GM12872 (cell line): ENCODE measurements around the gene RNF182.

Experiments used
- CTCF ChIP-seq: IDR thresholded peaks from 3 replicates; pipeline ENCODE4 v1.5.1; 2011; ENCODE audit warnings: low read depth, mild to moderate bottlenecking, low read length, moderate library complexity; ENCODE audit not compliant: insufficient read depth

RNF182 gene

GRCh38 chr6:13979284-13980171 is 54.8 kb downstream of the RNF182 start:
- TF ChIP-seq CTCF = no peak

GRCh38 chr6:13980534-13980933 is 55.8 kb downstream of the RNF182 start:
- no peak for TF ChIP-seq CTCF

GRCh38 chr6:13985663-13986325 is 61.0 kb downstream of the RNF182 start:
- TF ChIP-seq CTCF = no peak

GRCh38 chr6:13986700-13987399 is 62.1 kb downstream of the RNF182 start:
- no peak for TF ChIP-seq CTCF

GRCh38 chr6:13987400-13987865 is 62.7 kb downstream of the RNF182 start:
- TF ChIP-seq CTCF = no peak

- no peak for TF ChIP-seq CTCF
These were observed 63.4 kb downstream of the RNF182 start for GRCh38 chr6:13988049-13988738.
